ENCODE results near the gene GMDS. TPM values are rescaled to one million over a fixed set of nuclear protein-coding genes. Genes with fewer than 3 reads are reported as not detected.

Gene GMDS
- total and polyA plus RNA-seq, 11 donors, result 4.5 to 10.7 (median 7.0) TPM

DNA sequence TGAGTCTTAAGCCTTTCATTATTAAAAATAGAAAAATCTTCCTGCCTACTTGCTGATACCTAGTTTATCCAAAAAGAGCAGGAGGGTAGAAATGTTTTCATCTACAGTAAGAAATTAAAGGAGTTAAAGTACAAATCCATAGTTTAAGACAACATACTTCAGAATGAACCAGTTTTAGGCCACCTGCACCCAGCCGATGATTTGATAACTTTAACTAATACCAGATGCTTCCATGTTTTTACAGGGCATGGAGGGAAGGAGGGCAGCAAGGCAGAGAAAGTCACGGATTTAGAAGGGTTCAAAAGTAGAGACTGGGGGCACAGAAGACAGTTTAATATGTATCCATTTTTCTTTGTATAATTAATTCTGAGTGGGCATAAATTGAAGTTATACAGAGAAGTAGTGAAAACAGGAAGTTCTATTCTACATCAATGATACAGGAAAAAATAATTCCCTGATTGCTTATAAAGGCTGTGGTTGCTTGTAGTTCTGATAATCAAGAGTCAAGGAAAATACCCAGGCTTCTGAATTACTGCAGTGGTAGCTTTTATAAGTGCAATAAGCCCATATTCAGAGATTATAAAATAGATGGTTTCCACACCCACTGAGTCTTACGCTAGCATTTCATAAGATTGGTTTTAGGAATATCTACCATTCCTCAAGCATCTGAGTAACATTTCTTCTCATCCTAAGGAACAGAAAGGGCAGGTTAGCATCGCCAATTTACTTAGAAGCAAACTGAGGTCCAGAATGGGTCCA lies 72.0 kb downstream of the GMDS start:
- Histone ChIP-seq H3K27me3 (no peaks in the 10 kb centered on the region), H3K4me3 (no peak overlapping the region), H3K27ac (no peak overlapping the region), H3K36me3 (no peaks in the 10 kb centered on the region), H3K4me1 (peaks cover 0 to 10% (median 0%) of the 10 kb centered on the region in 12 donors), H3K9me3 (peaks cover 0 to 6% (median 0%) of the 10 kb centered on the region in 12 donors)
- no peak for ATAC-seq
- TF ChIP-seq POLR2A (IDR thresholded peaks at IDR 0.05), result no peak
- TF ChIP-seq, protein P1, sequence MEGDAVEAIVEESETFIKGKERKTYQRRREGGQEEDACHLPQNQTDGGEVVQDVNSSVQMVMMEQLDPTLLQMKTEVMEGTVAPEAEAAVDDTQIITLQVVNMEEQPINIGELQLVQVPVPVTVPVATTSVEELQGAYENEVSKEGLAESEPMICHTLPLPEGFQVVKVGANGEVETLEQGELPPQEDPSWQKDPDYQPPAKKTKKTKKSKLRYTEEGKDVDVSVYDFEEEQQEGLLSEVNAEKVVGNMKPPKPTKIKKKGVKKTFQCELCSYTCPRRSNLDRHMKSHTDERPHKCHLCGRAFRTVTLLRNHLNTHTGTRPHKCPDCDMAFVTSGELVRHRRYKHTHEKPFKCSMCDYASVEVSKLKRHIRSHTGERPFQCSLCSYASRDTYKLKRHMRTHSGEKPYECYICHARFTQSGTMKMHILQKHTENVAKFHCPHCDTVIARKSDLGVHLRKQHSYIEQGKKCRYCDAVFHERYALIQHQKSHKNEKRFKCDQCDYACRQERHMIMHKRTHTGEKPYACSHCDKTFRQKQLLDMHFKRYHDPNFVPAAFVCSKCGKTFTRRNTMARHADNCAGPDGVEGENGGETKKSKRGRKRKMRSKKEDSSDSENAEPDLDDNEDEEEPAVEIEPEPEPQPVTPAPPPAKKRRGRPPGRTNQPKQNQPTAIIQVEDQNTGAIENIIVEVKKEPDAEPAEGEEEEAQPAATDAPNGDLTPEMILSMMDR (IDR thresholded peaks at IDR 0.05), result no peak
- WGBS, 4 donors, result 83 to 90% (median 86%) methylated on average over 4 of the region's 4 CpGs
- no peak for DNase-seq
- intact Hi-C loops (cut with DNase I), result no loop called here

DNA sequence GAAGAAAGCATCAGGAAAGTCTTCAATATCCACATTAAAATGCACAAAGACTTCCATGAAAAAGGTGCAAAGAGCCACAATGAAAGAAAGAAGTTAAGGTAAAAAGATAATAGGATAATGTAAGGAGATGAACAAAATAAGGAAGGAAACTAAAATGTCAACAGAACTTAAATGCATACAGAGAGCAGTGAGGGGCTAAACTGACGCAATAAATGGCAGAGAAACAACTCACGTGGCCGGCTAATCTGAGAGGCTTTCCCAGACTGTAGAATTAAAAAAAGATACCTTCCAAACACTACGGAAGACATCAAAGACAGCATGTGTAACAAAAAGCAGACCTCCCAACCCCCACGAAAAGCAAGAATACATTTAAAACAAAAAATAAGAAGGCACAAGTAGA lies 73.7 kb downstream of the GMDS start:
- no peak overlapping the region for H3K4me3 ChIP-seq
- intact Hi-C loops (cut with DNase I), result no loop called here
- DNase-seq, result no peak
- no peaks in the 10 kb centered on the region for H3K36me3 ChIP-seq
- TF ChIP-seq, protein P1 (IDR thresholded peaks at IDR 0.05), result no peak
- TF ChIP-seq POLR2A (IDR thresholded peaks at IDR 0.05), result no peak
- H3K27ac ChIP-seq, result no peak overlapping the region
- H3K27me3 ChIP-seq, result no peaks in the 10 kb centered on the region
- H3K9me3 ChIP-seq, result no peaks in the 10 kb centered on the region
- H3K4me1 ChIP-seq, result peaks cover 0 to 10% (median 0%) of the 10 kb centered on the region in 12 donors
- WGBS, 4 donors, result 59 to 85% (median 64%) methylated on average over 5 of the region's 5 CpGs
- ATAC-seq, result no peak

DNA sequence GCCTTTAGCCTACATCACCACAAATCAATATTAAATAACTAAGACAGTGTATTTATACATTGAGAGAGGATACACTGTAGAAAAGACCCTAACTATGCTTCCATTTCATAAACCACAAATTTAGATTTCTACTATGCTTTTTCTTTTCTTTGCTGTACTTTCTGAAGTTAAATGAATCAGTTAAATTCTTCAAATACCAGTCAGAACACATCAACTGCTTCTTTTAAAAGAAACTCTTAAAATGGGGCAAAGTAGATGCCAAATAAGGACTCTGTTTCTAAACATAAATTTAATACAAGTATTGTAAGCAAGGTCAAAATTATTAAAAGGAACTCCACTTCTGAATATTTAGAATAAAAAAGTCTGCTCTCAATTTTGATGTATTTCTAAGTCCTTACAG lies 76.9 kb downstream of the GMDS start:
- Histone ChIP-seq H3K36me3 (no peaks in the 10 kb centered on the region), H3K4me1 (peaks cover 0 to 10% (median 0%) of the 10 kb centered on the region in 12 donors), H3K9me3 (no peaks in the 10 kb centered on the region), H3K27me3 (no peaks in the 10 kb centered on the region), H3K4me3 (no peak overlapping the region), H3K27ac (no peak overlapping the region)
- ATAC-seq, result no peak
- intact Hi-C loops (cut with DNase I), result no loop called here
- TF ChIP-seq, protein P1 (IDR thresholded peaks at IDR 0.05), result no peak
- TF ChIP-seq POLR2A (IDR thresholded peaks at IDR 0.05), result no peak
- DNase-seq, result no peak

DNA sequence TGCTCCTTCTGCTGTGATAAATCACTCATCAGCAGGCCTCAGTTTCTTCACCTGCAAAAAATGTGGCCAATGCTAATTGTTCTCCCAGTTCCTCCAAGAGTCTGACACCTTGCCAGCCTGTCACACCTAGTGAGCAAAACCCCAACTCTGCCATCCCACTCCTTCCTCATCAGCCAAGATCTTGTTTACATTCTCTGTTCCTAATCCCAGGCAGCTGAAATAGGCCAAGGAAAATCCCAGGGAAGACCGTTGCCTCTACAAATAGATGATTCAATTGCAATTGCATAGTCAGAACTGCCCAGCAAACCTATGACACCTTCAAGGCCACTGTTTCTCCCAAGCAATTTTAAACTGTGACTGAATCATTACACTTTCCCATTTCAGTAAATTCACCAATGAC lies 78.7 kb downstream of the GMDS start:
- TF ChIP-seq, protein P1 (IDR thresholded peaks at IDR 0.05), result no peak
- no peak for TF ChIP-seq POLR2A (IDR thresholded peaks at IDR 0.05)
- Histone ChIP-seq H3K36me3 (no peaks in the 10 kb centered on the region), H3K9me3 (no peaks in the 10 kb centered on the region), H3K27me3 (no peaks in the 10 kb centered on the region), H3K27ac (no peak overlapping the region), H3K4me1 (peaks cover 0 to 17% (median 7%) of the 10 kb centered on the region in 12 donors), H3K4me3 (no peak overlapping the region)
- WGBS, 4 donors, result 55 to 76% (median 68%) methylated on average over 1 of the region's 1 CpG
- ATAC-seq (no peak), DNase-seq (no peak)
- intact Hi-C loops (cut with DNase I), result no loop called here

Measured in heart left ventricle (tissue), 16 donors.